Heart right ventricle (tissue), 16 donors: ENCODE results near the gene SMYD2. TPM values are rescaled to one million over a fixed set of nuclear protein-coding genes. Genes with fewer than 3 reads are reported as not detected.

ENCODE experiments used
- ATAC-seq, 8 donors: fragments of 200-7000 bp; cut with Tn5 transposase; one replicate each; pipeline ENCODE4 v1.9.1; 2020; ENCODE audit warnings: mild to moderate bottlenecking in 8 of 8, moderate library complexity in 8 of 8, moderate number of reproducible peaks in 1 of 8
- DNase-seq, 2 donors: peaks; one replicate each; pipeline ENCODE4 v3.0.0-alpha.2; 2020
- H3K27ac ChIP-seq, 10 donors: fragments of 200-600 bp; sonication (generic) in 2 of 10; one replicate each; pipeline versions ENCODE4 v1.5.0 to v1.8.0; 2020 to 2022; ENCODE audit warnings: mild to moderate bottlenecking in 3 of 10
- H3K27me3 ChIP-seq, 7 donors: fragments of 200-600 bp; one replicate each; pipeline ENCODE4 v1.8.0; 2021 to 2022; ENCODE audit warnings: mild to moderate bottlenecking in 2 of 7
- H3K36me3 ChIP-seq, 9 donors: fragments of 200-600 bp; sonication (generic) in 1 of 9; one replicate each; pipeline versions ENCODE4 v1.5.0 to v1.8.0; 2020 to 2022; ENCODE audit warnings: mild to moderate bottlenecking in 2 of 9
- H3K4me1 ChIP-seq, 9 donors: fragments of 200-600 bp; sonication (generic) in 1 of 9; one replicate each; pipeline versions ENCODE4 v1.5.0 to v1.8.0; 2020 to 2022; ENCODE audit warnings: mild to moderate bottlenecking in 4 of 9
- H3K4me3 ChIP-seq, 10 donors: fragments of 200-600 bp; sonication (generic) in 2 of 10; one replicate each; pipeline versions ENCODE4 v1.5.0 to v1.8.0; 2020 to 2022; ENCODE audit warnings: mild to moderate bottlenecking in 7 of 10, moderate library complexity in 2 of 10
- H3K9me3 ChIP-seq, 11 donors: fragments of 200-600 bp in 10 of 11; sonication (generic) in 2 of 11; one replicate each; pipeline versions ENCODE4 v1.5.0 to v1.8.0; 2013 to 2022; ENCODE audit warnings: mild to moderate bottlenecking in 2 of 11, control low read depth in 1 of 11, moderate library complexity in 1 of 11
- CTCF ChIP-seq, 9 donors: fragments of 200-600 bp; sonication (generic) in 2 of 9; IDR thresholded peaks; one replicate each; pipeline versions ENCODE4 v1.5.0 to v1.8.0; 2021 to 2022; ENCODE audit warnings: antibody characterized with exemption in 9 of 9, mild to moderate bottlenecking in 5 of 9, moderate library complexity in 1 of 9
- WGBS, 2 donors: extraction: QIAGEN DNeasy Blood & Tissue Kit; methylation state at CpG; one replicate each; pipeline ENCODE4 v1.1.7; 2013; ENCODE audit warnings: inconsistent platforms in 1 of 2; 5-methylcytosine and 5-hydroxymethylcytosine counted together
- intact Hi-C, 10 donors: fragments of 100-400 bp; cut with DNase I; formaldehyde crosslinking; loops; one replicate each; pipeline versions ENCODE4 v1.11.1 to v1.14.2; 2022
- polyA plus RNA-seq, 2 donors: library from polyadenylated mRNA; stranded (reverse); fragments of 200-250 nt; gene quantifications; one replicate each; pipeline ENCODE4 v1.2.3, GENCODE V29; 2013
- total RNA-seq, 10 donors: library from RNA; stranded (reverse); fragmentation: NEBNext Ultra II Directional in 3 of 10; extraction: Animal tissue kit (Norgen Biotek cat#: 25700) in 3 of 10; gene quantifications; one replicate each; pipeline versions ENCODE4 v1.2.1 to v1.2.4, GENCODE V29; 2021 to 2023
- donor health status: Arrhythmogenic right ventricular cardiomyopathy.
- donor health status: ischemic (EF 13 %, LVEDD 7.1; RV severe dilation, severe dysfunction).
- donor health status: healthy with polysubstance abuse.
- donor health status: DM: no; HTN: yes; CAD: no.
- donor health status: DM: no; HTN: no; CAD: no.
- donor health status: ischemic (EF 25% LVEDD 6.9; RV normal size, moderate dysfunction).
- donor health status: ischemic (EF 25% LVEDD 5.7; RV mildly dilated, moderate dysfunction).
- donor health status: healthy.
- donor health status: DM: yes; HTN: yes; CAD: no.
- donor health status: Ischemic cardiomyopathy.
- donor health status: ischemic (EF 35%, LVEDD 5.7; RV mildly dilated, moderate dysfunction).
- donor health status: nonischemic (EF 11% LVEDD 7.7; RV severe dilation, severe dysfunction).
- donor health status: DM: yes; HTN: yes; CAD: no.
- donor health status: PGD.
- donor health status: ischemic (EF 29% LVEDD 5.4; RV normal size, mild dysfunction).
- donor health status: nonischemic (EF 23%, LVEDD 6.1; RV moderate dilation, normal function).

The SMYD2 gene
- total and polyA plus RNA-seq, 12 donors, result 97.3 to 438 (median 292) TPM

GRCh38 chr1:214276786-214277185 lies 4.2 kb upstream of the SMYD2 start:
- intact Hi-C loops, result loop anchor here in 3 of 10 donors (5.0 kb wide), 3 partner anchors 36 to 51 kb away; no protein-coding TSS in a partner anchor
- ATAC-seq, result no peak

DNA sequence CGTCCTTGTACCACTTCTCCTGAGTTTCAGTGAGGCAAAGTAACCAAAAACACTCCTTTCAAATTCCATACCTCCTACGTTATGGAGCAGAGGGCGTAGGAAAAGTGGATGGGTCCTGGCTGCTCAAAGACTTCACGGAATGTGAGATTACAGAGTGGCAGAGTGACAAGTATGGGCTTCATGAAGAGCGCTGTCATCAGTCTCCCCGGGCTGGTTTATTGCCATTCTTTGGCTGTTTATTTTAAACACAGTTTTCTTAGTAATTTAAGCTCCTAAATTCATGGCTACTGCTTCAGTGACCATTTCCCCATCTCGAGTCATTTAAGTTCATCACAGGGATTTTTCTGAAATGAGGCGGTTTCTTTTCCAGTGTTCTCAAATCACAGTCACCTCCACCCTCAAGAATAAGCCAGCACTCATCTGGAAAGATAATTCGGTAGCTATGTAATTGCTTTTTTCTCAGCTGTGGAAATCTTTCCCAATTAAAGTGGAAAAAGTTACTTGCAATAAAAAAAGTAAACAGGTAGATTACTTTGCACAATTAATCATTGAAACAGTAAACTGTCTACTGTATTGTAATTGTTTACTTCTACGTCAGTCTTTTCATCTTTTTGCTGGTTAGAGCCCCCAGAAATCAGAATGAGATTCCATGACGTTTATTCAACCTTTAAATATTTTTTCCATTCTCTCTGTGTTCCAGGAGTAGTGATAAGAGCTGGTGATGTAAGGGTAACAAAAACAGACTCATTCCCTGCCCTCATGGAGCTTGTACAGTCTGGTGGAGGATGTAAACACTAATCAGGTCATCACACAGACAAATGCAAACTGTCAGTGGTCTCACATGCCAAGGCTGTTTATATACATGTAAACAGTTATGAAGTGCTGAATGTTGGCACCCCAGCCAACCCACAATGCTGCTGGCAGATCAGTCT lies 3.0 kb upstream of the SMYD2 start:
- WGBS, 2 donors, result 31 to 47% methylated on average over 11 of the region's 11 CpGs
- H3K4me3 ChIP-seq, result no peak overlapping the region
- peak overlapping the region; percentile 60 to 100 (median 98) for H3K27ac ChIP-seq
- H3K36me3 ChIP-seq, result no peaks in the 10 kb centered on the region
- H3K9me3 ChIP-seq, result peaks cover 0 to 11% (median 0%) of the 10 kb centered on the region in 11 donors
- no peak for TF ChIP-seq CTCF (IDR thresholded peaks at IDR 0.05)
- intact Hi-C loops, result loop anchor here in 3 of 10 donors (5.0 kb wide), 3 partner anchors 34 to 51 kb away; no protein-coding TSS in a partner anchor
- peak in 1 of 2 donors; percentile 40 for DNase-seq
- peak in 7 of 8 donors; percentile 15 to 78 (median 60) for ATAC-seq
- no peaks in the 10 kb centered on the region for H3K27me3 ChIP-seq
- peaks cover 4 to 52% (median 24%) of the 10 kb centered on the region in 9 donors for H3K4me1 ChIP-seq

More at GRCh38 chr1:214276786-214277185, 4.2 kb upstream of the SMYD2 start:
- Histone ChIP-seq H3K27me3 (peaks cover 0 to 5% (median 0%) of the 10 kb centered on the region in 7 donors), H3K36me3 (no peaks in the 10 kb centered on the region), H3K4me3 (no peak overlapping the region), H3K9me3 (peaks cover 0 to 11% (median 0%) of the 10 kb centered on the region in 11 donors), H3K27ac (peak overlapping the region; percentile 60 to 100 (median 98)), H3K4me1 (peaks cover 0 to 41% (median 14%) of the 10 kb centered on the region in 9 donors)
- TF ChIP-seq CTCF (IDR thresholded peaks at IDR 0.05), result no peak
- 29 to 36% methylated on average over 1 of the region's 1 CpG for WGBS, 2 donors
- DNase-seq, result no peak

- intact Hi-C loops, result loop anchor here in 4 of 10 donors (1.0 to 5.0 kb wide), 3 partner anchors 36 to 47 kb away; no protein-coding TSS in a partner anchor
- H3K27ac ChIP-seq, result peak overlapping the region; percentile 95 to 100 (median 98)
- peak overlapping the region; percentile 67 to 96 (median 80) for H3K4me3 ChIP-seq
- peaks cover 0 to 10% (median 0%) of the 10 kb centered on the region in 11 donors for H3K9me3 ChIP-seq
- peak in 1 of 9 donors; percentile 5 for TF ChIP-seq CTCF (IDR thresholded peaks at IDR 0.05)
- ATAC-seq, result peak in 5 of 8 donors; percentile 14 to 38 (median 20)
- H3K27me3 ChIP-seq, result no peaks in the 10 kb centered on the region
- DNase-seq, result peak; percentile 33 to 48
- no peaks in the 10 kb centered on the region for H3K36me3 ChIP-seq
- WGBS, 2 donors, result 0 to 1% methylated on average over 42 of the region's 42 CpGs
- peaks cover 4 to 70% (median 33%) of the 10 kb centered on the region in 9 donors for H3K4me1 ChIP-seq
Observed at GRCh38 chr1:214280386-214281020, 456 bp upstream of the SMYD2 start.
